Hematopoietic multipotent progenitor cell treated with erythropoietin and hydrocortisone succinate and interleukin-3 and kit ligand, for 15 days (in vitro differentiated cells): ENCODE results near the gene CKAP2L.

Experiments
- DNase-seq: peaks from one replicate; pipeline ENCODE4 v3.0.0-alpha.2; 2015; ENCODE audit warnings: low spot score

CKAP2L gene

DNA sequence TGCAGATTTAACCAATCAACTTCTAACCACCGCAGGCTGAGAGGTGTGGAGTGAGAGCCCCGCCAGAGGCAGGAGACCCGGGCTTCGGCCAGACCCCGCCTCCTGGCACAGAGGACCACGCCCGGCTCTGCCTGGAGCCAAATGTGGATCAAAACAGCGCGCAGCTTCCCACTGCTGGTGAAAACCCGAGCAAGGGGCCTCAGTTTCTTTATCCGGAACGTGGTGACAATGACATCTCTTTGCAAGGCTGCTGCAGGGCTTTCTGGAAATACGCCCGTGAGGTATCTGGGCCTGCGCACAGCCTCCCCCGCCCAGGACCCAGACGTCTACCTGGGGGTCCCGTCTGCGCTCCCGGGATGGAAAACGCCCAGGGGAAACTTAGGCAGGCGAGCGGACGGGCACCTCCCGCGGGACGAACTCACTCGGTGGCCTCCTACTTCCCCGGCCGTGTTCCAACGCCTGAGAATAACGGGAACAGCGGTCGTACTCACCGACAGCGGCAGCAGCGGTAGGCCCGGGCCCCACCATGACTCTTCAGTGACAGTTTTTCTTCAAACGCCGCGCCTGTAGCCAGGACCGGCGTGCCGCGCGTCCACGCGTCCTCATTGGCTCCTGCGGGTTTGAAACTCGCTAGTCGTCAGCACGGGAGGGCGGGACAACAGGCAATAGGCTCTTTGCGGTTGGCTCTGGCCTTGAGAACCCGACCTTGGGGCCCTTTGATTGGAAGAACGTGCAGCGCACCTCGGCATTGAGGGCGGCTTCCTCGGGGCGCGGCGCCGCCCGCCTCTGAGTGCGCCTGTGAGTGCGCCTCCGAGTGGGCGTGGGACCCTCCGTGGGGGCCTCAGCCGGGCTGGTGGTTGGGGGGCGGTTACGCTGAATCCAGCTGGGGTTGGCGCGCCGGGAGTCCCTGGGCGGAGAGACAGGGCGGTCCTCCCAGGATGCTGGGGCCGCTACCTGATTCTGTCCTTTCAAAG, at the start of gene CKAP2L:
TSS of gene CKAP2L (minus strand) at position 539 of the 974 bp plus-strand sequence. CDS start at position 528, 11 bp downstream.
- DNase-seq: peak; percentile 98

DNA sequence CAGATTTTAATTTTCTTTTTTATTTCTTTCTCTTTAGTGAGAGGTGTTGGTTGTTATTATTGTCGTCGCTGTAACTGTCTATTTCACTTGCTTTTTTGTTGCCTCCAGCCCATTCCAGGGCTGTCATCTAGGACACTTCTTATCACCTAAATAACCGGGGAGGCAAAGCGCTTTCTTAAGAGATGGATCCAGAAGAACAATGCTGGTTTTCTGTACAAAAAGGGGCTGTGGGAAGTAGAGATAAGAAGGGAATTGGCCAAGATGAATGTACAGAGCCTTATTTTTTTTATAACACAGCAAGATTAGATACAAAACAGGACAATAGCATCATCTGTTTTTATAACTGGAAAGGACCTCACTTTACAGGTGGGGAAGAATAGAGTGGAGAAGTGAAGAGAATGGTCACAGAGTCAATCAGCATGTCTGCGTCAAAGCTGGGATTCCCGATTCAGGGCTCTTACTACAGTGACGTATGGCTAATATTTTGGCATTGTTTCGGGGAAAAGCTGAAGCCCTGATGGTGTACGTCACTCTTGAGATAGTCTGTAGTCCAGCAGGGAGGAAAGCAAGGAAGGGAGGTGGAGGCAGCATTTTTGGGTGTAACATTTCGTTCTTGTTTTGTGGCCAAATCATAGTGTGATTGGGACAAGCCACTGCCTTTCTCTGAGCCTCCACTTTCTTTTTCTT, 49.0 kb upstream of the CKAP2L start:
- no peak for DNase-seq

GRCh38 chr2:112812318-112813267, 48.2 kb upstream of the CKAP2L start:
- DNase-seq: no peak

DNA sequence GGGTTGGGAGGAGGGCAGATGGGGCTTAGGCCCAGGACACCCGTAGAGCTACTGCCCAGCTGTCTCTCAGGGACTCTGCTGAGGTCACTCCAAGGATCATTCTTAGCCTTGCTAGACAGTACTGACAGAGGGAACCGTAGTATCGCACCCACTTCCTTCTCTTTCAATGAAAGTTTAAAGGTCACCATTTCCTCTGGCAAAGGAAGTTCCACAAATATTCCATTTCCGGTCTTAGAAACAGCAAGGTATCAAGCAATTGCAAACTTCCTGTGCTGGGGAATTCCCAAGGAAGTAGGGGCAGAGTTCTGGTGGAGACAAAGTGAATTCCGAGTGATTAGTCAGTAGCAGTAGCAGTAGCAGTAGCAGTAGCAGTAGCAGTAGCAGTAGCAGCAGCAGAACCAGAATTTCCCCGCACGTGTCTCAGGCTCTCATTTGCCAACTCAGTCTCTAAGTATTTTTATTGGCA, 47.5 kb upstream of the CKAP2L start:
- no peak for DNase-seq

DNA sequence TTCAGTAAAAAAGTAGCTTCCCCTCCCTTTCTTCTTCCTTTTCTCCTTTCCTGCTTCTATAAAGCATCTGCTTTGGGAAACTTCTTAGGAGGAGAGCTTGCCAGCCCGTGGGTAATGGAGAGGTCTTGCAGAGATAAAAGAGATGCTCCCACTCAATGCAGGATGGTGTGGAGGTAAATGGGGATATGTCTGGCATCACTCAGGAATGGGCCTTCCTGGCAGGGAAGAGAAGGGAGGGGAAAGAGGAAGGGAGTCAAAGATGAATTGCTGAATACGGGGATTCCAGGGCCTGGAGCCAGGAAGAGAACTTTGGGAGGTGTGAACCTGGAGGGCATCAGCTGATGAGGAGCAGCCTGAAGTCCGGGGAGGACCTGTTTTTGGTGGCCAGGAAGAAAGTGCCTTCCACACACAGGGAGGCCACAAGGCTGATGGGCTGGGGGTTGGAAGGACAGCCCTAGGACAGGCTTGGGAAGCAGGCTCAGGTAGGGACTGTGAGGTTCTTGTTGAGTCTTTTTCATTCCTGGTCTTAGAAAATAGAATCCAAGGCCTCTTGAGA, 46.9 kb upstream of the CKAP2L start:
- DNase-seq: no peak

GRCh38 chr2:112809112-112809511, 44.7 kb upstream of the CKAP2L start:
- DNase-seq: no peak

DNA sequence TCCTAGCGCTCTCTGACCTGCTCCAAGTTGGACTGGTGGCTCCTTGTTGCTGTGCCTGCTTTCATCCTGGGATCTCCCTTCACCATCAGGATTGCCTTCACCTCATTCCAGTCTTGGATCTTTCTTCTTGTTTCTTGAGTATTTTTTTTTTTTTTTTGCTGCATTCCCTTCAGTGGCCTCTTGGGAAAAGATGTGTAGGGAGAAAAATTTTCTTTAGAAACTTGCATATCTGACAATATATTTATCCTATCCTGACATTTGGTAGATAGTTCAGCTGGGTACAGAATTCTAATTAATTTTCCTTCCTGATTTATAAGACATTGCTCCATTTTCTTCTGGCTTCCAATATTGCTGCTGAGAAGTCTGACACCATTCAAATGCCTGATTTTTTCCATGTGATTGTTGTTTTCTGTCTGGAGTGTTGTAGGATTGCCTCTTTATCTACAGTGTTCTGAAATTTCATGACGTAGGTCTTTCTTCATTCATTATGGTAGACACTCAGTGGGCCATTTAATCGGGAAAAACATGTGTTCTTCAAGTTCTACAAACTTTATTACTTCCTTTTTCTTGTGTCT, 42.9 kb upstream of the CKAP2L start:
- no peak for DNase-seq

DNA sequence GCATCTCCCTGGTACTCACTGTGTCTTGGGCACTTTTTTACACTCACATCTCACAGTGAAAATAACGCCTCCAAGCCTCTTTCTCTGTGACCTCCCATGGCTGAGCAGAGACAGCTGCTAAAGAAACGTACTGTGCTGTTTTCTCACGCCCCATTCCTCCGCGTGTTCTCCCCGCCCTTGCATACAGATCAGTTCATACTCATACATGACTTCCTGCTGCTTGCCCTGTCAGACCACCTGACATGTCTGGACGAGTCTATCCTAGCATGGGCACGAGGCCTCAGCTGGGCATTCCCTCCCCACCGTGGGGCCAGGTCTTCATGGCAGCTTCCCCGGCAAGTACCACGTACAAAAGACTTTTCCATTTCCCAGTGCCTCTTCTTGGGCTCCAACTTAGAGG, 41.1 kb upstream of the CKAP2L start:
- DNase-seq: no peak

DNA sequence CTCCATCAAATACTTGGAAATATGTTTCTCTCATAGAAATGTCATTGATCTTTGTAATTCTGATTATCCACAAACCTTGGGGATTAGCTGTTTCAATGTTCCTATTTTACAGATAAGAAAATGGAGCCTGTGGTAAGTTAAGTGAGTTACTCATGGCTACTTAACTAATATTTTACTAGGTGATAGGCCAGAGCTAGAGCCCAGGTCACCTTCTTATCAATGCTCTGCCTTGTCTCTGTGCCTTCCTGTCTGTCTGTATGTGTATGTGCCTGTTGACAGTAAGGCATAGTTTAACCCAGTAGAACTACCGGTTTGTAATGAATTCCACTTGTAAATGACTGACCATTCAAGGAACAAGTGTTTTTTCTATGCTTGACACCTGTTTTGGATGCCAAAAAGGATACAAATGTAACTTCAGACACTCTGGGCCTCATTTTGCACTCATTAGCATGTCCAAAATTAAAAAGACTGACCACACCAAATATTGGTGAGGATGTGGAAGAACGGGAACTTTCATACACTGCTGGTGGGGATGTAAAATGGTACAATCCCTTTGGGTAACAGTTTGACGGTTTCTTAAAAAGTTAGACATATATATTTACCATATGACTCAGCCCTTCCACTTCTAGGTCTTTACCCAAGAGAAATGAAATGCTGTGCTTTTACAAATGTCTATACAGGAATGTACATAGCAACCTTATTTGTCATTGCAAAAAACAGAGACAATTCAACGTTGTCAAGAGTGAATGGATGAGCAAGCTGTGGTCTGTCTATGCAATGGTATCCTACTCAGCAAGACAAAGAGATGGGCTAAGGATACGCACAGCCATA, 39.5 kb upstream of the CKAP2L start:
- DNase-seq: no peak

GRCh38 chr2:112800881-112801583, 36.6 kb upstream of the CKAP2L start:
- DNase-seq: no peak

DNA sequence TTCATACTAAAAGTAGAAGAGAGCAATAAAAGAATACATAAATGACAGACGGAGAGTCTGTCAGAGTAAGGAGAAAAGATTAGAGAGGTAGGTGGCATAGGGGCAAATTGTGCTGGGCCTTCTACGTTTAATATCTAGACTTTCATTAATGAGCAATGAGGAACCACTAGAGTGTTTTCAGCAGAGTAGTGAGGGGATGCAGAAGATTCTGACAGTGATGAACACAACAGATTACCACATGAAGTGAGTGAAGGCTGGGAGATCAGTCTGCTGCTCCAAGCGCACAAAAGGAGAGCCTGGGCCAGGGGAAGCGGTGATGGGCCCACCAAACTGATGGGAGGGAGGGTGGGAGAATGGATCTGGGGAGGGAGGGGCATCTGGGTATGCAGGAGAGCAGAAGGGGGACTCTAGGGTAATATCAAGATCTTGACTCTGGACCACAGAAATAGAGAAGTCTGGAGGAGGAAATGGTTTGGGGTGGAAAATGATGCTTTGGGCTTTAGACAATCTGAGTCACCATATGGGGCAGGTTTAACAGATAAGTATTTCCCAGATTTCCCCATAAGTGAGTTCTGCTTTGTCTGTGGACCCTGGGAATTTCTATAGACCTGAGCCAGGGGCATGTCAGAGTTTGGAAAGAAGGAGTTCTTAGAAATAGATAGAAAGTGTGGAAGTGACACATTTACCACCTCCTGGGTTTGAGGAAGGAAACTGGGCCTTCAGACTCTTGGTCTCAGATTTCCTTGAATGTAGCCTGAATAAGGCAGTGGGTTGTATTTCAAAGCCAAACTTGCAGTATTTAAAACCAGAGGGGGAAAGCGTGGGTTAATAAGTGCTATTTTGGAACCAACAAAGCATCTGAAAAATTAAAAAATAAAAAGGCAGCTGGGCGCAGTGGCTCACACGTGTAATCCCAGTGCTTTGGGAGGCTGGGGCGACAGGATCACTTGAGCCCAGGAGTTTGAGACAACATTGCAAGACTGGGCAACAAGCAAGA, 34.9 kb upstream of the CKAP2L start:
- DNase-seq: no peak

DNA sequence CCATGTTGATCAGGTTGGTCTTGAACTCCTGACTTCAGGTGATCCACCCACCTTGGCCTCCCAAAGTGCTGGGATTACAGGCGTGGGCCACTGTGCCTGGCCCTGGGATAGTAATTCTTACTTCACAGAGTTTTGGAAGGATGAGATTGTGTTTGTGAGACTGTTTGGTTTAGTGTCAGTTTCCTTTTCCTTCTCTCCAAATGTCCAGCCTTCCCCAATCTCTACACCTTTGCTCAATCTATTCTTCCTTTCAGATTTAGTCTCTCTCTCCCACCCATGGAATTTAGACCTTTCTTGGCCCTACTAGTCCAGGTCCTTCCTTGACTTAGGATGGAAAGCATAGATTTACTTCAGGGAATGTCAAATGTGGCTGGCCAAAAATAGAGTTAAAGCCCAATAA, 32.1 kb upstream of the CKAP2L start:
- no peak for DNase-seq

DNA sequence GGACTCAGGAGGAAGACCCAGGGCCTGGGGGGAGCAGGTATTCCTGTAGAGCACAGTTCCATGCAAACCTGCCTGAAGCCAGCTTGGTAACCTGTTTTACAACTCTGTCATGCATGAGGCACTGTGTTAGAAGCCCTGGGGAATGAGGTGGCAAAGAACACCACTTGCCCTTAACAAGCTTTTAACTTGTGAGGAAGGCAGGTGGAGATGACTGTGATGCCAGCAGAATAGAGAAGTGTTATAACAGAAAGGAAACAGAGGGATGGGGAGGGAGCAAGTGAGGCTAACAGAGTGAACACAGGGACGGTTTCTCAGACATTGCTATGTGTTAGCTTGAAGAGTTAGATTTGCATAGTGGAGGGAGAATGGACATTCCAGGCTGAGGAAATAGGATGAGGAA, 31.4 kb upstream of the CKAP2L start:
- DNase-seq: no peak

- no peak for DNase-seq
Measured at GRCh38 chr2:112794841-112795240, 30.4 kb upstream of the CKAP2L start.

- peak; percentile 33 for DNase-seq
Measured at GRCh38 chr2:112794131-112794733, 29.8 kb upstream of the CKAP2L start.

DNA sequence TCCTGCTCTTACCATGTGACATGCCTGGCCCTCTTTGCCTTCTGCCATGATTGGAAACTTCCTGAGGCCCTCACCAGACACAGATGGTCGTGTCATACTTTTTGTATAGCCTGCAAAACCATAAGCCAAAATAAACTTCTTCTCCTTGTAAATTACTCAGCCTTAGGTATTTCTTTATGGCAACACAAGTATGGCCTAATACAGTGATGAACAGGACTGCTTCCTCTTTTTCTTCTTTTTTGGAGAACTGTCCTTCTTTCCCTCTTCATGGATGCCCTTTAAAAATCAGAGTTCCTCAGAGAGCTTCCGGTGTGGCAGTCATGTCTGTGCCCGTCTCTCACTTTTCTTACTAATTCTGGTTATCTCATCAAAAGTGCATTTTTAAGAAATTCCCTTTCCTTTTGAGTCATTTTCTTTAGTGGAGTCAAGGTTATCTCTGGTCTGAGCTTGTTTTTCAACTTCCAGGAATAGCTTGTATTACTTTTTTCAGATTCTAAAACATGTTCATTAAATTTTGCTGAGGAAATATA, 29.1 kb upstream of the CKAP2L start:
- DNase-seq: no peak

DNA sequence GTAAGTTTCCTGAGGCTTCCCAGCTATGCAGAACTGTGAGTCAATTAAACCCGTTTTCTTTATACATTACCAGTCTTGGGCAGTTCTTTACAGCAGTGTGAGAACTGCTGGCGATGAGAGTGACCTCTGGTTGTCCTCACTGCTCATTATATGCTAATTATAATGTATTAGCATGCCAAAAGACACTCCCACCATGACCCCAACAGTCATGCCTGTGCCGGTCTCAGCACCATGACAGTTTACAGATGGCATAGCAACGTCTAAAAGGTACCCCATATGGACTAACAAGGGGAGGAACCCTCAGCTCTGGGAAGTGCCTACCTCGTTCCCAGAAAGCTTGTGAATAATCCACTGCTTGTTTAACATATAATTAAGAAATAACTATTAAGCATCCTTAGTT, 28.0 kb upstream of the CKAP2L start:
- DNase-seq: no peak
